AG04450 (cell line): ENCODE data around the gene ASB6. TPM values are rescaled to one million over a fixed set of nuclear protein-coding genes. Genes with fewer than 3 reads are reported as not detected.

Experiments used
- CTCF ChIA-PET: fragments of 300-600, 350-600 bp; formaldehyde crosslinking; extraction: SDS; loops from one replicate; lab custom pipeline; 2022; ENCODE audit warnings: antibody characterized with exemption, inconsistent platforms; lab: Charles Lee
- POLR2A ChIA-PET: fragments of 350-600 bp; formaldehyde crosslinking; extraction: SDS; loops from one replicate; lab custom pipeline; 2021; ENCODE audit warnings: antibody characterized with exemption, inconsistent platforms; lab: Yijun Ruan, JAX
- DNase-seq: peaks from one replicate; pipeline ENCODE4 v3.0.0-alpha.2; 2011; ENCODE audit warnings: low read depth, low spot score
- H3K27ac ChIP-seq: one replicate; pipeline ENCODE4 v1.5.1; 2012; ENCODE audit warnings: low read depth, low read length, control low read depth
- H3K27me3 ChIP-seq: one replicate; pipeline ENCODE4 v1.6.0; 2012; ENCODE audit warnings: low read length; ENCODE audit not compliant: control insufficient read depth, insufficient read depth
- H3K4me3 ChIP-seq: 2 replicates; pipeline ENCODE4 v1.5.1; 2011; ENCODE audit warnings: mild to moderate bottlenecking, low read depth, low read length, control low read depth
- H3K9me3 ChIP-seq: 2 replicates; pipeline ENCODE4 v1.5.1; 2012; ENCODE audit warnings: low read length; ENCODE audit not compliant: control insufficient read depth, insufficient read depth
- polyA plus RNA-seq: library from polyadenylated mRNA; depleted of rRNA; stranded (reverse); fragments of >200 nt; gene quantifications from 2 replicates; pipeline ENCODE4 v1.2.3, GENCODE V29; 2011
- TF ChIP-seq, protein P1 (sequence below): IDR thresholded peaks from 2 replicates; pipeline ENCODE4 v1.5.1; 2011; ENCODE audit warnings: low read depth, low read length, control low read depth, inconsistent platforms

The ASB6 gene
- polyA plus RNA-seq, 1 experiment, result 11.6 TPM

DNA sequence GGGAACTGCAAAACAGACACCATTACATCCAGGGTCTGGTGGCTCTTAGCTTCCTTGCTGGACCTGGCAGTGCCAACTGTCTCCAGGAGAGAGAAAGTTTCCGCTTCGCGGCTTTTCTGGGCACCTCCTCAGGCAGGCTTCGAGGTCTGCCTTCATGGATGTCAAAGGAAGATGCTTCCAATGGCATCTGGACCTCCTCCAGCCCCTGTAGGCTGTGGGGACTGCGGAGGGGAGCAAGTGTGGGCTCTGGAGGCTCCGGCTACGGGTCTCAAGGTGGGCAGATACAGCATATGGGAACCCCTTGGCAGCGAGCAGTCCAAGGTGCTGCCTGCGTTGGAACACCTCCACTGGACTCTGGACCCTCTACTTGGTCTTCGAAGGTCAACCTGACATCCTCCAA lies 27.0 kb downstream of the ASB6 start:
- ChIA-PET POLR2A (no interaction called here), CTCF (interaction anchor here (1.0 to 4.0 kb wide), 3 partner anchors 475 to 483 kb away, joined by 3 to 10 read pairs (median 6); no protein-coding TSS in a partner anchor)
- no peak overlapping the region for H3K27ac ChIP-seq
- no peak for DNase-seq
- TF ChIP-seq, protein P1, sequence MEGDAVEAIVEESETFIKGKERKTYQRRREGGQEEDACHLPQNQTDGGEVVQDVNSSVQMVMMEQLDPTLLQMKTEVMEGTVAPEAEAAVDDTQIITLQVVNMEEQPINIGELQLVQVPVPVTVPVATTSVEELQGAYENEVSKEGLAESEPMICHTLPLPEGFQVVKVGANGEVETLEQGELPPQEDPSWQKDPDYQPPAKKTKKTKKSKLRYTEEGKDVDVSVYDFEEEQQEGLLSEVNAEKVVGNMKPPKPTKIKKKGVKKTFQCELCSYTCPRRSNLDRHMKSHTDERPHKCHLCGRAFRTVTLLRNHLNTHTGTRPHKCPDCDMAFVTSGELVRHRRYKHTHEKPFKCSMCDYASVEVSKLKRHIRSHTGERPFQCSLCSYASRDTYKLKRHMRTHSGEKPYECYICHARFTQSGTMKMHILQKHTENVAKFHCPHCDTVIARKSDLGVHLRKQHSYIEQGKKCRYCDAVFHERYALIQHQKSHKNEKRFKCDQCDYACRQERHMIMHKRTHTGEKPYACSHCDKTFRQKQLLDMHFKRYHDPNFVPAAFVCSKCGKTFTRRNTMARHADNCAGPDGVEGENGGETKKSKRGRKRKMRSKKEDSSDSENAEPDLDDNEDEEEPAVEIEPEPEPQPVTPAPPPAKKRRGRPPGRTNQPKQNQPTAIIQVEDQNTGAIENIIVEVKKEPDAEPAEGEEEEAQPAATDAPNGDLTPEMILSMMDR, result no peak
- no peak overlapping the region for H3K4me3 ChIP-seq
- no peaks in the 10 kb centered on the region for H3K27me3 ChIP-seq
- no peaks in the 10 kb centered on the region; the same call in 1 of the 2 replicates for H3K9me3 ChIP-seq

DNA sequence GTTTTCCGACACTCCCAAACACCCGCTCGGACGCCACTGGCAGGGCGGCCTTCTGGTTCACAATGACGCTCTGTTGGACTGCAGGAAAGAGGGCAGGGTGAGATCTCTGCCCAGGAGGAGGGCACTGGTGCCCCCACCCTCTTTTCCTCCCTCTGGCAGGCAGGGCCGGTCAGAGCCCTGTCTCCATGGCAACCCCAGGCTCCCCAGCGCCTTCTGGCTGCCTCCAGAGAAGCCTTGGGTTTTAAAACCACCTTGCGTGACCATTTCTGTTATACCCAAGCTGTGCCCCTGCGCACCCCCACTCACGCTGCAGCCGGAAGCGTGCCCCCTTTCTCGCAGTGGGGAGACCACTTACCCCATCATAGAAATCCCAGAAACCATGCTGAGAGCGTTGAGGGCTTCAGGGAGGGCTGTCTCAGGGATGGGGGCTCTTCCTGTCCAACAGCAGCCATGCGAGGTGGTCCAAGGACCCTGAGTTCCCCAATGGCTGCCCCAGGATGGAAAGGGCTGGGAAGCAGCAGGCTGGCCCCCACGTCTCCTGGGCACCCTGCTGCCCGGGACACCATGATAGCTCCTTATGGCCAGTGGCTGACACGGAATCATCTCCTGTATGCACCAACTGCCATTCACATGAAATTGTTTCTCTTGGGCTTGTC lies 28.3 kb downstream of the ASB6 start:
- POLR2A ChIA-PET, result interaction anchor here (1.1 to 1.2 kb wide), 2 partner anchors 471 to 474 kb away, joined by 3 to 4 read pairs; no protein-coding TSS in a partner anchor
- CTCF ChIA-PET, result interaction anchor here (0.8 to 4.0 kb wide), 6 partner anchors 439 to 482 kb away, joined by 3 to 10 read pairs (median 4); no protein-coding TSS in a partner anchor

DNA sequence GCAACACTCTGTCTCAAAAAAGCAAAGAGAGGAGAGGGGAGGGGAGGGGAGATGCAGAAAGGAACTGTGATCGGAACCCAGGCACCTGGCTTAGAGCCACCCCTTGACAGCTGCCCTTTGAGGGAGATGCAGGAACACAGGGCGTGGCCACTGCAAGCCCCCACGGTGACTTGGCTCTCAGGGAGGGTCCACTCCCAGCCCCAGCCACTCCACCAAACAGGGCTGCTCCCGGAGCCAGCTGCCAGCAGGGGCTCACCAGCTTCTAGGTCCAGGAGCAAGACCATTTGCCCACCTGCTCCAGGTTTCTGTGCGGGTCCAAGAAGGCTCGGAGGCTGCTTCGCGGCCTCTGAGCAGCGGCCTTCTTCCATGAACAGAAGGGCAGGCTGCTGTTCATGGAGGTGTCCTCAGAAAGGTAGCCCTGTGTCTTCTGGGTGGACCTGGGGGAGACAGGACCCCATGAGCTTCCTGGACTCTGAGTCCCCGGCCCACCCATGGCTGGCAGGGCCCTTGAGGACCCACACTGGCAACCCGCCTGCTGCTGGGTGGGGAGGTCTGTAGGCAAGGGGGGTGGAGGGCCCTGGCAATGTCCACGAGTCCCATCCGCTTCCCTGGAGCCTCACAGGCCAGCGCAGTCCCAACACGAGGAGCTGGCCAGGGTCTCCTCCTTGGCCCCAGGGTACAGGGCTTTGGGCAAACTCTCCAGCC lies 29.0 kb downstream of the ASB6 start:
- ChIA-PET POLR2A (interaction anchor here (0.8 to 1.1 kb wide), 3 partner anchors 117 to 473 kb away, joined by 3 to 4 read pairs (median 3); no protein-coding TSS in a partner anchor), CTCF (interaction anchor here (0.6 to 4.0 kb wide), 7 partner anchors 11 to 481 kb away, joined by 3 to 10 read pairs (median 5); partner anchors contain the start of gene NTMT1)
- TF ChIP-seq, protein P1, result no peak
- H3K27ac ChIP-seq, result no peak overlapping the region
- no peaks in the 10 kb centered on the region; the same call in 1 of the 2 replicates for H3K9me3 ChIP-seq
- no peak for DNase-seq
- H3K4me3 ChIP-seq, result no peak overlapping the region
- no peaks in the 10 kb centered on the region for H3K27me3 ChIP-seq

More for the DNA sequence above, 28.3 kb downstream of the ASB6 start:
- Histone ChIP-seq H3K27me3 (no peaks in the 10 kb centered on the region), H3K4me3 (no peak overlapping the region), H3K27ac (no peak overlapping the region), H3K9me3 (no peaks in the 10 kb centered on the region; the same call in 1 of the 2 replicates)
- DNase-seq, result no peak
- TF ChIP-seq, protein P1, result no peak

DNA sequence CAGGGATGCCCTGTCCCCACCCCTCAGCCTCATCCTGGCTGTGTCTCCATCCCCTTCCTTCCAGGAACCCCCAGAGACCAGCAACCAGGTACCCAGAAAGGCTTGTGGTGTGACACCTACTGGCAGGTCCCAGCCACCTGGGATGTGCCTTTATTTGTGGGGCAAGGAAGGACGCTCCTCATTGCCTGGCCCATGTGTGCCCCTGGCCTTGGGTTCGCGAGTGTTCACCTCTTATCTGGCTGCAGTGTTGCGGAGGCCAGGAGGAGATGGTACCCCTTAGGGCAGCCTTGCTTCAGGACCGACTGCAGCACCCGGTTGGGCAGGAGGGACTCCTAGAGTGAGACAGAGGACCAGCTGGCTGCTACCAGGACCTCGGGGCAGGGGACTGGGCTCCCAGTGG lies 29.8 kb downstream of the ASB6 start:
- ChIA-PET CTCF (interaction anchor here (0.7 to 2.2 kb wide), 6 partner anchors 12 to 473 kb away, joined by 3 to 21 read pairs (median 5); partner anchors contain the start of gene NTMT1), POLR2A (interaction anchor here (1.1 kb wide), 1 partner anchor 259 kb away, joined by 3 read pairs; no protein-coding TSS in a partner anchor)
- H3K27me3 ChIP-seq, result no peaks in the 10 kb centered on the region
- H3K4me3 ChIP-seq, result no peak overlapping the region
- no peak for DNase-seq
- no peaks in the 10 kb centered on the region; the same call in 1 of the 2 replicates for H3K9me3 ChIP-seq
- TF ChIP-seq, protein P1, result no peak
- no peak overlapping the region for H3K27ac ChIP-seq
